ENCODE measurements around the gene STK35. TPM values are rescaled to one million over a fixed set of nuclear protein-coding genes. Genes with fewer than 3 reads are reported as not detected.
A peak's percentile ranks its signal among the peaks of the same experiment; 100 is the strongest.

Gene STK35
- total RNA-seq = 21.2 TPM

DNA sequence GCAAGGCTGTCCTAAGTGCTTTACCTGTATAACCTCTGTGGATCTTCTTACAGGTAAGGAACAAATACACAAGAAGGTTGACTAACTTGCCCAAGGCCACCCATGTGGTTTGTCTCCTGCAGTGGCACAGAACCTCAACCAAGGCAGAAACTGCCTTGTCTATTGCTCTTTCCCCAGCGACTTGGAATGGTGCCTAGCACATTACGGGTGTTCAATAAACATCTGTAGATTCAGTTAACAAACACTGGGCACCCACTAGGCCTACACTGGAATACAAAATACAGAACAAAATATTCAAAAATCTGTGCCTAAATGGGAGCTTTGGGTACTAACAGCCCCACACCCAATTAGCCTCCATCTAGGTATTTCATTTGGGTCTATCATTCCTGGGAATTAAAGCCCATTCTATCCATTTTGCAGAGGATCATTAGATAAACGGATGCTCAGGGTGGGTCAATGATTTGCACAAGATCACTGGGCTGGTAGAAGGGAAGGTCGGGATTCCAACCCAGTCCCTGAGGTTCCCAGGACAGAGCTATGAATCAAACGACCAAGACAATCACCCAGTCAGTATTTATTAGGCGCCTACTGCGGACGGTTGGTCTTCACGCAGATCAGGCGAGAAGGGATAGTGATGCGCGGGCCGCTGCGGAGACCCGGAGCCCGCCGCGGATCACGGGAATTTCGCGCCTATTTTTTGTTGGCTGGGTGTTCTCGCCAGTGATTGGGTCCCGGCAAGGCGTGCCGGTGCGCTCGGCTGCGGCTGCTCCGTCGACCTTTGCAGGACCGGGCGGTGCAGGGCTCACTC is at the start of gene STK35:
TSS of gene STK35 (plus strand) at position 771 of the 808 bp plus-strand sequence. CDS start 55 bp downstream, outside the sequence.
- DNase-seq (ENCODE audit: low spot score) = peak; percentile 82

DNA sequence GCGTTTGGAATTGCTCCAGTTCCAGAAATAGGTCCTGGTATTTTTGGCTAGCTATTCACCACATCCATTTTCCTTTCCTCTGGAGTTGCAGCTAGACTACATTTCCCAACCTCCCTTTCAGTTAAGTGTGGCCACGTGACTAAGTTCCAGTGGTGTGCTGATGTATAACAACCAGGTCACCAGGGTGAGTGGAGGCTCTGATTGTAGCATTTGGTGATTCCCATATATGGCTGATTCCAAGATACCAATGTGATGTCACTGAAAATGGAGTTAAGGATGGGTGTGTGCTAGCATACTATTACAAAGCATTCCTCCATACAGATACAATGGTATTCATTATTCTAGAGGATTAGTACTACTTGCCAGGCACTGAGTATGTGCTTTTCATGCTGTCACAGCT is 49.7 kb upstream of the STK35 start:
- DNase-seq (ENCODE audit: low spot score) = no peak

DNA sequence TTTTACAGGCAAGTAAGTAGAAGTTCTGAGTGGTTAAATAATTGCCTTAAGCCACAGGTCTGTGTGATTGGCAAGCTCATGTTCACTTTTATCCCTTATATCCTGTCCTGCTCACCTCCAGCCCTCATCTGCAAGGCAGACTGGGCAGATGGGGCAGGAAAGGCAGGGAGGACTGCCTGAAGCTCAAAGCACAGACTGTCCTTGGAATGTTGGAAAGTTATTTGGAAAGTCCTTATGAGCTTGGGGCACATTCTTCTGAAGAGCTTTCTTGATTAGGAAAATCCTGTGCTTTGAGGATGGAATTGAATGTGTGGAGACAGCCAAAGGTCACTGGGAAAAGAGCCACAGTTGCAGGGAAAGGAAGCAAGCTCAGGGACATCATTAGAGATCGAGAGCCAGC is 48.9 kb upstream of the STK35 start:
- DNase-seq (ENCODE audit: low spot score) = no peak

DNA sequence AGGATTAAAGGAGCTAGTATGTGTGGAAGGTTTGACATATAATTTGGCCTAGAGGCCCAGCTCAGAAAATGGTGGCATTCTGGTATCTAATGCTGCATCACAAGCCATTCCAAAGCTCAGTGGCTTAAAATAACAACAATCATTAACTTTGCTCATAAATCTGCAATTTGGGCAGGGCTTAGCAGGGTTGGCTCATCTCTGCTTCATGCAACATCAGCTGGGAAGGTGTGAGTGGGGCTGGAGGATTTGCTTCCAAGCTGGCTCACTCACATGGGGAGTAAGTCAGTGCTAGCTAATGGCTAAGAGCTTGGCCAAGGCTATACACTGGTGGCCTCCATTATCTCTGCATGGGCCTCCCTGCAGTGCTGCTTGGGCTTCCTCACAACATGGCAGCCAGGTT is 48.0 kb upstream of the STK35 start:
- no peak for DNase-seq (ENCODE audit: low spot score)

DNA sequence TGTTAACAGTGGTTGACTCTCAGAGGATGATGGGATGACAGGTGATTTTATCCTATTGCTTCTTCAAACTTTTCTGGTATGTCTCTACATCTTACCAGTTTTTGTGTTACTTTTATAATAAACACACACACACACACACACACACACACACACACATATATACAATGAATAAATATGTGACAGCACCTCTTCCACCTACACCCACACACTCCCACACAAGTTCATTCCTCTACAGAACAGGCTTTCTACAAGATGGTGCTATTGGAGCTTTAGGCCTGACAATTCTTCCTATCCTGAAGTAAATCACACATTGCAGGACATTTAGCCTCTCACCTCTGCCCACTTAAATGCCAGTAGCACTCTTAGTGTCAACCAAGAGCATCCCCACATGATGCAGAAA is 46.7 kb upstream of the STK35 start:
- DNase-seq (ENCODE audit: low spot score) = no peak

DNA sequence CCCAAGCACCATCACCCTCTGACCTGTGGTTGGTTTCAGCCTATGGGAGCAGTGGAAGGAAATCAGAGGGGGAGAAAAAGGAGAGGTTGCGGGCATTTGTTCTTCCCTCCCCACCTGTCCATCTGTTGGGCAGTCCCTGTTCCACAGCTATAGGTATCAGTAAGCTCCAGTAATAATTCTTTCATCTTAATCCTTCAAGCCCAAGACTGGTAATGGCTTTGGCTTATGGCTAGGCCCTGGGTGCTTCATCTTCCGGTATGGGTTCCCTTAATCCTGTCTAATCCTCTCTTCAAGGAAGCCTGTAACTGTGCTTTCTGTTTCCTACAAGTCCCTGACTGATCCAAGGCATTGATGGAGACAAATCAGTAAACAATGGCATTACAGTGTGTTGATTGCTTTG is 42.2 kb upstream of the STK35 start:
- DNase-seq (ENCODE audit: low spot score) = no peak

DNA sequence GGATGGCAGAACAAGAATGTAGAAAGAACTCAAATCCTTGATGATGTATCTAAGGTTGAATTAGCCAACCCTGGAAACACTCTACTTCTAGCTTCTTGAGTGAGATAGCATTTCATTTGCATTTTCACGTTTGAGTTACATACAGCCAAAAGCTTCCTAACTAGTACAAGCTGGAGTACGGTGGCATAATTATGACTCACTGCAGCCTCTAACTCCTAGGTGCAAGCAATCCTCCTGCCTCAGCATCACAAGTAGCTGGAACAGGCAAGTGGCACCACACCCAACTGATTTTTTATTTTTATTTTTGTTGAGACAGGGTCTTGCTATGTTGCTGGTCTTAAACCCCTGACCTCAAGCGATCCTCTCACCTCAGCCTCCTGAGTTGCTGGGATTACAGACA is 36.5 kb upstream of the STK35 start:
- no peak for DNase-seq (ENCODE audit: low spot score)

DNA sequence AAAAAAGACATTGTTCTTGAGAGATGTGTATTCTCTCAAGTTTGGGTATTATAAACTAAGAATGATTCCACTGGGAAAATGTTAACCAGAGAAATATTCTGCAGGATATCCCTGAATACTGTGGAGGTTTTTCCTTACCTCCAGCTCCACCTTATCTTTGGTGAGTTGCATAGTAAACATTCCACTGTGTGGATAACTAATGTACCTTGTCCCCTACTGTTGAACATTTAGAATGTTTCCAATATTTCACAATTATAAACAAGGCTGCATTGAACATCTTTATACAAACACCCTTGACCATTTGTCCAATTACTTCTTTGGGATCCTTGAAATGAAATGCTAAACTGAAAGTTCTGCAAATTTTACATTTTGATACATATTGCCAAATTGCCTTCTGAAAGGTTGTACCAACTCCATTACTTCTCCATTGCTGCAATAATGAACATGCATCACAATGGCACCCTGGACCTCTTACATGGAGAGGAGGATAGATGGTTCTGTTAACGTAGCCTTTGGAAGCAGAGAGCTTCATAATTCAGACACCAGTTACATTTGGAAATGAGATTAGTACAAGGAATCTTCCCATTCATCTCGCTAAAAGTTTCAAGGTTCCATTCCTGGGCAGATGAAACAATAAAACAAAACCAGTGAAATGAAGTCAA is 35.0 kb upstream of the STK35 start:
- no peak for DNase-seq (ENCODE audit: low spot score)

DNA sequence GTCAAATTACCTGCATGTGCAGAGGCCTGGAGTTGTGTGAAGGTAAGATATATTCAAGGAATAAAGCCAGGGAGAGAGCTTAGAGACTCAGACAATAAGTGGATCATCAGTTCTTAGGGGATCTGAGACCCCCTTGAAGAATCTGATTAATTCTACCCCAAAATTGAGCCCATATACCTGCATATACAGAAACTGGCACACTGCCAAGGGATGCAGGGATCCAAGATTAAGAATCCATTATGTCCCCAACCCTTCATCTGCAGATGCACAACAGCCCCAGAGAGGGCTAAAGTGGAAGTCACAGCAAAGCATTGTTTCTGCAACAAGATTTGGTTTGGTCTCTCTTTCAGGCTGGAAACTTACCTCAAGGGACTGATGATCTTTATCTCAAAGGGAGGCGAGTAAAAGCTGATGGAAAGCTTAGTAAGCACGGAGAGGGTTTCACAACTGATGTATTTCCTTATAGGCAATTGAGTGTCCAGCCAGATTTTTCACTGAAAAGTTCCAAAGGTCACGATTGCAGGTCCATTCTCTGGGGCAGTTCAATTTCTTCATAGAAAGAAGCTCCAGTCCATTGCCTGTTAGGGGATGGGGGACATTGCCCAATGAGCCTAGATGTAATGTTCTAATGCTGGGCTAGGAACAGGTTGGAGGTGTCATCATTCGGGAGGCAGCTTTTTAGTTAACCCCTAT is 20.9 kb upstream of the STK35 start:
- DNase-seq (ENCODE audit: low spot score) = no peak

DNA sequence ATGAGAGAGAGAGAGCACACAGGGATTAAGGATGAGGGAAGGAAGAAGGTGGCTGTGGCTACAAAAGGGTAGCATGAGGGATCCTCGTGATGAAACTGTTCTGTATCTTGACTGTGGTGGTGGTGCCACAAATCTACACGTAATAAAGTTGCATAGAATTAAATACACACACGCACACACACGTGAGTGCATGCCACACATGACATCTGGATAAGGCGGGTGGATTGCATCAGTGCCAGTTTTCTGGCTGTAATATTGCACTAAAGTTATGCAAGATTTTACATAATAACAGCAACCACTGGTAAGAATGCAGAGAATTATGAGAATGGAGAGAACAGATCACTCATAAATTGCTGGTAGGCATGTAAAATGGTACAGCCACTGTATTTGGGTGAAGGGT is 16.9 kb upstream of the STK35 start:
- no peak for DNase-seq (ENCODE audit: low spot score)

DNA sequence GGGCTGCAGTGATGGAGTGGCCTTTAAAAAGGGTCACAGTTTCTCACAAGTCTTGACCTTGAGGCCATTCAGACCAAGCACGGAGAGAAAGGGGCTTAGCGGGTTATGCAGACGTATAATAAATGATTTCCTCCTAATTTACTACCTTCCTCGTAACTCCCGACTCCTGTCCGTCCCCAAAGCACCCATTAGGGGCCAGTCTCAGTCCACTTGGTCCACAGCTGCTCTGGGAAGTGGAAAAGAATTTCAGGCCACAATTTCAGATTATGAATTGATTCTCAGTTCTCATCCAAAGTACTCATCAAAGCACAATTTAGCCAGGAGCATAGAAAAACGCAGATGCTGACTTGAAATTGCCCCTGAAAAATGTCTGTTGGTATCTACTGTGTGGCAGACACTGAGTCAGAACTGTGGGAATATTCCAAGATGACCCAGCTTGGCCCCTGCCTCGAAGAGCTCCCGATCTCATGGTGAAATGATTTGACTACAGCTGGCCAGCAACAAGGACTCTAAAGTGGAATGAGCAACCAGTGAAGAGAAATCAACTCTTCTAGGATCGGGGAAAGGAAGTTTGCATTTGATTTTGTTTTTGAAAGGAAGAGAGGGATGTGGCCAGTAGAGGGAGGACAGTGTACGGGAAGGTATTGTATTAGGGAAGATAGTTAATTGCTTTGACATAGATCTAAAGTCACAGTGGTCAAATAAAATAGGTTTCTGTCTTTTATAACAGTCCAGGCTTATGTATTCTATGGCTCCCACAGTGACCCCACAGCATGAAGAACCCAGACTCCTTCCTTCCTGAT is 15.2 kb upstream of the STK35 start:
- no peak for DNase-seq (ENCODE audit: low spot score)

DNA sequence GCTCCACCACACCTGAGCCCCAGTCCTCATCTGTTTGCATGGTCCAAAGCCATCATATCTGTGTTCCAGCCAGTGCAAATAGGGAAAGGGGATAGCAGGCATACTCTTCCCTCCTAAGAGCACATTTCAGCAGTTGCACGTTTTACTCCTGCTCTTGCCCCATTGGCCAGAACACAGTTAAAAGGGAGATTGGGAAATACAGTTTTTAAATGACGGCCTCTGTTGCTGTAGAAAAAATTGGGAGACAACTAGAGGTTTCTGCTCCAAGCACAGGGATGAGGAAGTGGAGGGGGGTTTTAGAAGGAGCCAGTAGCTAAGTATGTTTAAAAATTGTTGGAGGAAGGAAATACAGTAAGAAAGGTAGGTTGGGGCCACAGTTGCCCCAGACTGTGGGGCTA is 14.6 kb upstream of the STK35 start:
- DNase-seq (ENCODE audit: low spot score) = no peak

DNA sequence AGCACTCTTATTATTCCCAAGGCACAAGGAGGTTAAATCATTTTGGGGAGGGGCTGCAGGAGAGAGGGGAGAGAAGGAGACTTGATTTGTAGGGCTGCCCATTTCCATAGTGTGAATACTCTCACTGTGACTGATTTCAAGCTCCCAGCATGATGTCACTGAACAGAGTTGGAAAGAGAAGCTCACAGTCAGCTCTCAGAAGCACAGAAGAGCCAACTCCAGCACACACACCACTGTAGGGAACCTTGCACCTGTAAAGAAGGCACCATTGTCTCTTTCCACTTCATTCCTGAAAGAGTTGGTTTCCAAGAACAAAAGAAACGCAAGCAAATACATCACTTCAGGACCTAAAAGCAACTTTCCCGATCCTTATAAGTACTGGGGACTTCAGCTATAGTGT is 12.7 kb upstream of the STK35 start:
- no peak for DNase-seq (ENCODE audit: low spot score)

DNA sequence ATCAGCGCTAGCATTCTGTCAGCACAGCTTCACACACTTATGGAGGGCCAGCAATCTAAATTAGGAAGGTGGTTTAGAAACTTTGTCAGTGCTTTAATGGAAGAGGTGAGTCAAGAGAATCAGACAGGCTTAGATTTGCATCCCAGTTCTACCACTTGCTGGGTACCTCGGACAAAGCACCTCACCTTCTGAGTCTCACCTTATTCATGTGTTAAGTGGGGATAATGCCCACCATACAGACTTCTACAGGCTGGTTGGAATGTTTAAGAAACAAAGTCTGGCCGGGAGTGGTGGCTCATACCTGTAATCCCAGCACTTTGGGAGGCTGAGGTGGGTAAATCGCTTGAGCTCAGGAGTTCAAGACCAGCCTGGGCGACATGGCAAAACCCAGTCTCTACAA is 12.2 kb upstream of the STK35 start:
- no peak for DNase-seq (ENCODE audit: low spot score)

DNA sequence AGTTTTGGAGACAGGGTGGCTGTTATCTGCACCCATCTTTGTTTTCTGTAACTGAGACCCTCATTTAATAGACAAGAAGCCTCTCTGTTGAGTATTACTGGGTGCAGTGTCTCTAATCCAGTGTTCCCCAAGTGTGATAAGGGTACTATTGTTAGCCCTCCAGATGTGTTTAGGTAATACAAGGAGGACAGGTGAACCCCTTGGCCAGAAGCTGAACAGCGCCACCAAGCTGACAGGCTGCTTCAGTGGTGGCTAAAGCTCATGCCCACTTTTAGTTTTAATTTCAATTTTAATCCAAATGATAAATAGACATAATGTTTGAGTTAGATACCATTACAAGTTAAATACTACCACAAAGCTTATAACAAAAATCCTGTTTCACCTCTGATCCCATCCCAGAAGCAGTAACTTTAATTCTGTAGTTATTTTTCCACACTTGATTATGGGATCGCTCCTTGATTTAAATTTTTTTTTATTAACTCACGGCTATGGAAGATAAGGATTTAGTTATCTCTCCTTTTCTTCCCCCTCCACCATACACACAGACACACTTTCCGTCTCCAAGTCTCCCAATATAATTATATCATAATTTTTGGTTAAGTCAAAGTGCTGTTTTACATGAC is 8.4 kb upstream of the STK35 start:
- DNase-seq (ENCODE audit: low spot score) = no peak

DNA sequence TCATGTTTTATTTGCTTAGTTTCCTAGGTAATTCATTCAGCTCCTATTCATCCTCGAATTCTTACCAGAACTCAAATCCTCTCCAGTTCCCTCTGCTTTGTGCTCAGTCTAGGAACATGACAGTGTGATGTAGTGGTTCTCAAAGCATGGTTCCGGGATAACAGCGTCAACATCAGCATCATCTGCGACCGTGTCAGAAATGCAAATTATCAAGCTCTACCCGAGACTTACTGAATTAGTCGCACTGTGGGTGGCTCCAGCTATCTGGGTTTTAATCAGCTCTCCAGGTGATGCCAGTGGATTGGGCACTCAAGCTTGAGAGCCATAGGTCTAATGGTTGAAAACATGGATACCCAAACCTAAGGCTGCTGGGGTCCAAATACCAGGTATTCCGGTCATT is 7.7 kb upstream of the STK35 start:
- no peak for DNase-seq (ENCODE audit: low spot score)

DNA sequence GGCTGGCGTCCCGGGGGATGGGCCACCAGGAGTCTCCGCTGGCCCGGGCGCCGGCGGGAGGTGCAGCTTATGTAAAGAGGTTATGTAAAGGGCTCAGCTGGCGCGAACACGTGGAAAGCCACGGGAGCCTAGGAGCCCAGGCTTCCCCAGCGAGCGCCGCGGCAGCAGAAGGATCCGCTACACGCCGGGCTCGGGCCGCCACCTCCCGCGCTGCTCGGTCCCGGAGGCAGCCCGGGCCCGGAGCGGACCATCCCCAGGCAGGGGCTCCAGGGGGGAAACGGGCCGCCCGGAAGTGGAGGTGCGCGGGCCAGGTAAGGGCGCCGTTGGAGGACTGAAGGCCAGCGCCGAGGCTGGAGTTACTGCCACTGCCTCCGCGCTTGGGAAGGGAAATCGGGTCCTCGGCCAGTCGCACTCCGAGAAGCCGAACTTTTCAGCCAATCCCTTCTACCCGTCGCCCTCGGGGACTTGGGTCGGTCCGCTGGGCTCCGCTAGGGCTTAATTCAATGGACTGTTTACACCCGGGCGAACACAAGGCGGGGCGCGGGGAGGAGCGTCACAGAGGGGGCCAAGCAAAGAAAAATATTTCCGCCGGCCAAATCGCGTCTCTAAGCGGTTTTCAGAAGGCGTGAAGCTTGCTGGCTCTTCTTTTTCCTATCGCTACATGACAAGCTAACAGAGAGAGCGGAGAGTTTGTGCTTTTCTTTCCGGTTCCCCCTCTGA is 398 bp downstream of the STK35 start:
- peak; percentile 91 for DNase-seq (ENCODE audit: low spot score)

DNA sequence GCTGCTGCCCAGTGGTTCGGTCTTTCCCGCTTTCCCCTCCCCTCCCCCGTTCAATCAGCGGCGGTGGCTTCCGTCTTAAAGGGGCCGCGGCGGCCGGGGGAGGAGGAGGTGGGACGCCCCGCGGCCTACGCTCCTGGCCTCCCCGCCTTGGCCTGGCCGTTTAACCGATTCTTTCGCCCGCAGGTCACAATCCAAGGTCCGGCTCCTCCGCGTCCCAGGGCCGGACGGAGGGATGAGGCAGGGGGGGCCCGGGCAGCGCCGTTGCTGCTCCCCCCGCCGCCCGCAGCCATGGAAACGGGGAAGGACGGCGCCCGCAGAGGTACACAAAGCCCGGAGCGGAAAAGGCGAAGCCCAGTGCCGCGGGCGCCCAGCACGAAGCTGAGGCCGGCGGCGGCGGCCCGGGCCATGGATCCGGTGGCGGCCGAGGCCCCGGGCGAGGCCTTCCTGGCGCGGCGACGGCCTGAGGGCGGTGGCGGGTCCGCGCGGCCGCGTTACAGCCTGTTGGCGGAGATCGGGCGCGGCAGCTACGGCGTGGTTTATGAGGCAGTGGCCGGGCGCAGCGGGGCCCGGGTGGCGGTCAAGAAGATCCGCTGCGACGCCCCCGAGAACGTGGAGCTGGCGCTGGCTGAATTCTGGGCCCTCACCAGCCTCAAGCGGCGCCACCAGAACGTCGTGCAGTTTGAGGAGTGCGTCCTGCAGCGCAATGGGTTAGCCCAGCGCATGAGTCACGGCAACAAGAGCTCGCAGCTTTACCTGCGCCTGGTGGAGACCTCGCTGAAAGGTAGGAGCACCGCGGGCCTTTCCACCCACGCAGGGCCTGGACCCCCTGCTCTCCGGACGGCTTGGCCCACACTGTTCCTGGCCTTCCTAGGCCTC is 1.2 kb downstream of the STK35 start:
- DNase-seq (ENCODE audit: low spot score) = peak; percentile 89

DNA sequence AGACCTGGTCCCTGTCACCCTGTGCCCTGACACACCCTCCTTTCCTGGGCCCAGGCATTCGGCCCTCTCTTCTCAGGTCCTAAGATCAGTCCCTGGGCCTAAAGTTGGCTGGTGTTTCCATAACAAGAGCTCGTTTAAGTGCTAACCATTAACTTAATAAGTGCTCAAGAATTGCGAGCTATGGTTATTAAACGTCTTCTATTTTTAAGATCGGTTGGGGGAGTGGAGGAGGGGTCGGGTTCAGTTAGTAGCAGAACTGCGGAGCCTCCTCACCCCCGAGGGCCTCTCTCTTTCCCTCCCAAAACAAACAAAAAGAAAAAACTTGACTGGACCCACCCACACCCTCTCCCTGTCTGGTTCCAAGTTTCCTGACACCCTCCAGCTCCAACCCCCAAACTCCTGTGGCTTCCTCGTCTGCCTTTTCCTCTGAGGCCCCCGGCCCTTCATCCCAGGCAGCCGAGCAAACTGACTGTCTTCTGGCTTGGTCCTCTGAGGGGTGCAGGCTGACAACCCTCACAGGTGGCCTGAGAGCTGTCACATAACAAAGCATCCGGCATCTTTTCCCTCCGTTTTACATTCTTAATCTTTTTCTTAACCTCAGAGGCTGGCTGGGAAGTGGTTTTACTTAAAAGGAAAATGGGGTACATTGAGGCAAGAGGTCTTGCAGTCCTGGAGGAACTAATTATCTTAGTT is 2.0 kb downstream of the STK35 start:
- DNase-seq (ENCODE audit: low spot score) = no peak
